Nephron (organoid): Measurements from ENCODE around the gene SNCAIP.
"Not testable (repeated sequence)": the region's sequence is repeated elsewhere in the genome, so short reads cannot be mapped to it uniquely, and the experiment has no call there.

Experiments
- H3K27ac Mint-ChIP-seq, 3 experiments: 2 replicates each; pipeline ENCODE4 v1.8.0; 2020; ENCODE audit warnings: mixed read lengths in 3 of 3, mild to moderate bottlenecking in 2 of 3, moderate library complexity in 1 of 3
- H3K27me3 Mint-ChIP-seq: 2 replicates; pipeline ENCODE4 v1.8.0; 2021; ENCODE audit warnings: low read depth, mild to moderate bottlenecking, moderate library complexity, mixed read lengths
- H3K36me3 Mint-ChIP-seq: 2 replicates; pipeline ENCODE4 v1.8.0; 2020; ENCODE audit warnings: low read depth, mixed read lengths
- H3K4me1 Mint-ChIP-seq: 2 replicates; pipeline ENCODE4 v1.8.0; 2020; ENCODE audit warnings: mixed read lengths
- H3K4me3 Mint-ChIP-seq, 3 experiments: 2 replicates each; pipeline ENCODE4 v1.8.0; 2020; ENCODE audit warnings: mild to moderate bottlenecking in 3 of 3, mixed read lengths in 3 of 3, moderate library complexity in 2 of 3
- H3K9me3 Mint-ChIP-seq: 2 replicates; pipeline ENCODE4 v1.8.0; 2020; ENCODE audit warnings: mixed read lengths
- CTCF ChIP-seq, 3 experiments: fragments of 200-600 bp; sonication (generic); IDR thresholded peaks; one replicate each; pipeline ENCODE4 v1.5.0; 2021; ENCODE audit warnings: antibody characterized with exemption in 3 of 3; ENCODE audit not compliant: unreplicated experiment in 3 of 3

Gene SNCAIP

GRCh38 chr5:122480146-122480545, 168.1 kb downstream of the SNCAIP start:
- no peaks in the 10 kb centered on the region for H3K36me3 Mint-ChIP-seq
- peaks cover 15% of the 10 kb centered on the region for H3K4me1 Mint-ChIP-seq

GRCh38 chr5:122484103-122484502, 172.1 kb downstream of the SNCAIP start:
- H3K36me3 Mint-ChIP-seq, result no peaks in the 10 kb centered on the region
- H3K4me3 Mint-ChIP-seq, result no peak overlapping the region
- H3K4me1 Mint-ChIP-seq, result peaks cover 10% of the 10 kb centered on the region
- no peaks in the 10 kb centered on the region for H3K27me3 Mint-ChIP-seq
- no peak overlapping the region for H3K27ac Mint-ChIP-seq
- no peak for TF ChIP-seq CTCF (IDR thresholded peaks at IDR 0.05; ENCODE audit: unreplicated experiment in 3 of 3)
- H3K9me3 Mint-ChIP-seq, result peaks cover 11% of the 10 kb centered on the region

More at GRCh38 chr5:122480146-122480545, 168.1 kb downstream of the SNCAIP start:
- Mint-ChIP-seq H3K9me3 (peaks cover 7% of the 10 kb centered on the region), H3K27me3 (no peaks in the 10 kb centered on the region), H3K4me3 (no peak overlapping the region), H3K27ac (peak overlapping the region; percentile 13 to 72 (median 16))
- no peak for TF ChIP-seq CTCF (IDR thresholded peaks at IDR 0.05; ENCODE audit: unreplicated experiment in 3 of 3)

- H3K36me3 Mint-ChIP-seq, result no peaks in the 10 kb centered on the region
- peaks cover 11% of the 10 kb centered on the region for H3K9me3 Mint-ChIP-seq
- H3K4me3 Mint-ChIP-seq, result no peak overlapping the region
- no peak for TF ChIP-seq CTCF (IDR thresholded peaks at IDR 0.05; ENCODE audit: unreplicated experiment in 3 of 3)
- H3K4me1 Mint-ChIP-seq, result no peaks in the 10 kb centered on the region
- H3K27ac Mint-ChIP-seq, result no peak overlapping the region
- no peaks in the 10 kb centered on the region for H3K27me3 Mint-ChIP-seq
These were observed 173.2 kb downstream of the SNCAIP start for GRCh38 chr5:122485226-122485625.

- not testable (repeated sequence) for H3K27ac Mint-ChIP-seq, H3K4me1 Mint-ChIP-seq, H3K27me3 Mint-ChIP-seq, H3K36me3 Mint-ChIP-seq, H3K4me3 Mint-ChIP-seq
- H3K9me3 Mint-ChIP-seq, result peaks cover 11% of the 10 kb centered on the region
These were observed 174.6 kb downstream of the SNCAIP start for GRCh38 chr5:122486616-122487015.

- Mint-ChIP-seq H3K9me3 (no peaks in the 10 kb centered on the region), H3K4me3 (no peak overlapping the region), H3K36me3 (no peaks in the 10 kb centered on the region), H3K27ac (no peak overlapping the region), H3K27me3 (no peaks in the 10 kb centered on the region), H3K4me1 (peaks cover 9% of the 10 kb centered on the region)
- TF ChIP-seq CTCF (IDR thresholded peaks at IDR 0.05; ENCODE audit: unreplicated experiment in 3 of 3), result no peak
These were observed 178.7 kb downstream of the SNCAIP start for GRCh38 chr5:122490718-122491117.

- H3K27ac Mint-ChIP-seq, result peak overlapping the region; percentile 28 to 83 (median 49)
- peak in 1 of 3 experiments; percentile 20 for TF ChIP-seq CTCF (IDR thresholded peaks at IDR 0.05; ENCODE audit: unreplicated experiment in 3 of 3)
- H3K4me3 Mint-ChIP-seq, result no peak overlapping the region
- H3K36me3 Mint-ChIP-seq, result no peaks in the 10 kb centered on the region
- no peaks in the 10 kb centered on the region for H3K9me3 Mint-ChIP-seq
- peaks cover 9% of the 10 kb centered on the region for H3K4me1 Mint-ChIP-seq
- H3K27me3 Mint-ChIP-seq, result no peaks in the 10 kb centered on the region
These were observed 180.6 kb downstream of the SNCAIP start for GRCh38 chr5:122492675-122493074.
